Activated CD4-positive, alpha-beta memory T cell treated with anti-CD3 and anti-CD28 coated beads for 36 hours (primary cell): Measurements from ENCODE around the gene AHRR. TPM values are rescaled to one million over a fixed set of nuclear protein-coding genes. Genes with fewer than 3 reads are reported as not detected.

Experiments
- CTCF ChIA-PET: fragments of 350-600 bp; sonication (Branson Sonifier 250); formaldehyde crosslinking; loops from one replicate; lab custom pipeline; 2021; ENCODE audit warnings: antibody characterized with exemption, inconsistent platforms; lab: Charles Lee
- POLR2A ChIA-PET: fragments of 350-600 bp; sonication (Branson Sonifier 250); formaldehyde crosslinking; loops from one replicate; lab custom pipeline; 2021; ENCODE audit warnings: antibody characterized with exemption; lab: Charles Lee
- DNase-seq: peaks from one replicate; pipeline ENCODE4 v3.0.0-alpha.2; 2020
- H3K27ac Mint-ChIP-seq: one replicate; pipeline ENCODE4 v1.8.0; 2021; ENCODE audit warnings: mixed read lengths
- H3K27me3 Mint-ChIP-seq: one replicate; pipeline ENCODE4 v1.8.0; 2021; ENCODE audit warnings: mixed read lengths
- H3K36me3 Mint-ChIP-seq: one replicate; pipeline ENCODE4 v1.8.0; 2021; ENCODE audit warnings: mixed read lengths
- H3K4me1 Mint-ChIP-seq: one replicate; pipeline ENCODE4 v1.8.0; 2021; ENCODE audit warnings: low read depth, mixed read lengths
- H3K4me3 Mint-ChIP-seq: one replicate; pipeline ENCODE4 v1.8.0; 2021; ENCODE audit warnings: mild to moderate bottlenecking, mixed read lengths
- H3K9me3 Mint-ChIP-seq: one replicate; pipeline ENCODE4 v1.8.0; 2021; ENCODE audit warnings: mixed read lengths
- intact Hi-C: fragments of 100-400 bp; cut with micrococcal nuclease; formaldehyde crosslinking; loops from one replicate; pipeline ENCODE4 v1.15.1; 2023
- total RNA-seq, 2 experiments: library from RNA; stranded (reverse); gene quantifications; one replicate each; pipeline ENCODE4 v1.2.3, GENCODE V29; 2021

Gene AHRR
- total RNA-seq, 2 experiments from 2014 or later, result 16.7 to 16.8 TPM

- Mint-ChIP-seq H3K27me3 (peaks cover 16% of the 10 kb centered on the region), H3K4me3 (peak overlapping the region; percentile 32), H3K4me1 (peaks cover 53% of the 10 kb centered on the region), H3K27ac (peak overlapping the region; percentile 66), H3K9me3 (no peaks in the 10 kb centered on the region), H3K36me3 (peaks cover 10% of the 10 kb centered on the region)
- intact Hi-C loops, result no loop called here
- CTCF ChIA-PET, result no interaction called here
- peak; percentile 15 for DNase-seq
- POLR2A ChIA-PET, result interaction anchor here (0.6 kb wide), 1 partner anchor 29 kb away, joined by 3 read pairs; no protein-coding TSS in a partner anchor
Measured at GRCh38 chr5:372996-373709, 51.6 kb downstream of the AHRR start.

GRCh38 chr5:373710-374602, 52.4 kb downstream of the AHRR start:
- intact Hi-C loops, result no loop called here
- peak; percentile 85 for DNase-seq
- peak overlapping the region; percentile 84 for H3K27ac Mint-ChIP-seq
- peaks cover 11% of the 10 kb centered on the region for H3K36me3 Mint-ChIP-seq
- ChIA-PET CTCF (interaction anchor here (0.6 to 1.1 kb wide), 2 partner anchors 26 to 34 kb away, joined by 3 to 5 read pairs; no protein-coding TSS in a partner anchor), POLR2A (interaction anchor here (0.8 to 1.2 kb wide), 2 partner anchors 19 to 21 kb away, joined by 3 to 5 read pairs; no protein-coding TSS in a partner anchor)
- peaks cover 12% of the 10 kb centered on the region for H3K27me3 Mint-ChIP-seq
- H3K4me3 Mint-ChIP-seq, result peak overlapping the region; percentile 66
- peaks cover 53% of the 10 kb centered on the region for H3K4me1 Mint-ChIP-seq
- H3K9me3 Mint-ChIP-seq, result no peaks in the 10 kb centered on the region

- POLR2A ChIA-PET, result interaction anchor here (0.8 to 1.2 kb wide), 2 partner anchors 18 to 22 kb away, joined by 3 to 5 read pairs; no protein-coding TSS in a partner anchor
- DNase-seq, result peak; percentile 11
- H3K4me1 Mint-ChIP-seq, result peaks cover 53% of the 10 kb centered on the region
Measured at GRCh38 chr5:374631-375335, 53.3 kb downstream of the AHRR start.

GRCh38 chr5:375336-375920, 53.9 kb downstream of the AHRR start:
- DNase-seq, result peak; percentile 7

More at GRCh38 chr5:374631-375335, 53.3 kb downstream of the AHRR start:
- peaks cover 6% of the 10 kb centered on the region for H3K27me3 Mint-ChIP-seq
- H3K4me3 Mint-ChIP-seq, result peak overlapping the region; percentile 66
- intact Hi-C loops, result loop anchor here (5.0 kb wide), 1 partner anchor 83 kb away; no protein-coding TSS in a partner anchor
- H3K36me3 Mint-ChIP-seq, result peaks cover 13% of the 10 kb centered on the region
- peak overlapping the region; percentile 84 for H3K27ac Mint-ChIP-seq
- CTCF ChIA-PET, result interaction anchor here (0.6 to 1.1 kb wide), 2 partner anchors 25 to 35 kb away, joined by 3 to 5 read pairs; no protein-coding TSS in a partner anchor
- no peaks in the 10 kb centered on the region for H3K9me3 Mint-ChIP-seq

GRCh38 chr5:375921-376798, 54.6 kb downstream of the AHRR start:
- peak overlapping the region; percentile 28 for H3K27ac Mint-ChIP-seq
- intact Hi-C loops, result loop anchor here (5.0 kb wide), 1 partner anchor 81 kb away; no protein-coding TSS in a partner anchor

More at GRCh38 chr5:375336-375920, 53.9 kb downstream of the AHRR start:
- H3K9me3 Mint-ChIP-seq, result no peaks in the 10 kb centered on the region
- ChIA-PET CTCF (no interaction called here), POLR2A (no interaction called here)
- H3K27ac Mint-ChIP-seq, result peak overlapping the region; percentile 64
- peaks cover 13% of the 10 kb centered on the region for H3K36me3 Mint-ChIP-seq
- peaks cover 6% of the 10 kb centered on the region for H3K27me3 Mint-ChIP-seq
- intact Hi-C loops, result loop anchor here (5.0 kb wide), 1 partner anchor 82 kb away; no protein-coding TSS in a partner anchor
- peaks cover 58% of the 10 kb centered on the region for H3K4me1 Mint-ChIP-seq
- no peak overlapping the region for H3K4me3 Mint-ChIP-seq

GRCh38 chr5:376799-377325, 55.3 kb downstream of the AHRR start:
- intact Hi-C loops, result loop anchor here (5.0 kb wide), 1 partner anchor 80 kb away; no protein-coding TSS in a partner anchor
- peaks cover 8% of the 10 kb centered on the region for H3K27me3 Mint-ChIP-seq
- no peak for DNase-seq
- H3K9me3 Mint-ChIP-seq, result peaks cover 3% of the 10 kb centered on the region
- peak overlapping the region; percentile 51 for H3K27ac Mint-ChIP-seq
- peaks cover 14% of the 10 kb centered on the region for H3K36me3 Mint-ChIP-seq
- H3K4me1 Mint-ChIP-seq, result peaks cover 58% of the 10 kb centered on the region
- ChIA-PET POLR2A (interaction anchor here (0.6 kb wide), 1 partner anchor 263 kb away, joined by 3 read pairs; no protein-coding TSS in a partner anchor), CTCF (no interaction called here)
- H3K4me3 Mint-ChIP-seq, result no peak overlapping the region

More at GRCh38 chr5:375921-376798, 54.6 kb downstream of the AHRR start:
- ChIA-PET POLR2A (interaction anchor here (0.6 kb wide), 1 partner anchor 263 kb away, joined by 3 read pairs; no protein-coding TSS in a partner anchor), CTCF (no interaction called here)
- peaks cover 6% of the 10 kb centered on the region for H3K27me3 Mint-ChIP-seq
- peak; percentile 8 for DNase-seq
- H3K4me3 Mint-ChIP-seq, result no peak overlapping the region
- H3K4me1 Mint-ChIP-seq, result peaks cover 58% of the 10 kb centered on the region
- peaks cover 13% of the 10 kb centered on the region for H3K36me3 Mint-ChIP-seq
- no peaks in the 10 kb centered on the region for H3K9me3 Mint-ChIP-seq

GRCh38 chr5:377326-377981, 55.9 kb downstream of the AHRR start:
- intact Hi-C loops, result loop anchor here (5.0 kb wide), 1 partner anchor 80 kb away; no protein-coding TSS in a partner anchor
- peak; percentile 7 for DNase-seq
- H3K4me1 Mint-ChIP-seq, result peaks cover 58% of the 10 kb centered on the region
- peak overlapping the region; percentile 94 for H3K27ac Mint-ChIP-seq
- no peak overlapping the region for H3K4me3 Mint-ChIP-seq
- peaks cover 9% of the 10 kb centered on the region for H3K9me3 Mint-ChIP-seq
- ChIA-PET POLR2A (interaction anchor here (2.4 kb wide), 1 partner anchor 15 kb away, joined by 14 read pairs; no protein-coding TSS in a partner anchor), CTCF (no interaction called here)
- peaks cover 20% of the 10 kb centered on the region for H3K36me3 Mint-ChIP-seq
- peaks cover 9% of the 10 kb centered on the region for H3K27me3 Mint-ChIP-seq

- intact Hi-C loops, result loop anchor here (5.0 kb wide), 1 partner anchor 79 kb away; no protein-coding TSS in a partner anchor
- H3K36me3 Mint-ChIP-seq, result peaks cover 23% of the 10 kb centered on the region
- peaks cover 57% of the 10 kb centered on the region for H3K4me1 Mint-ChIP-seq
- ChIA-PET POLR2A (interaction anchor here (1.1 to 2.4 kb wide), 5 partner anchors 9 to 107 kb away, joined by 3 to 14 read pairs (median 4); partner anchors contain the start of gene PDCD6), CTCF (interaction anchor here (1.1 kb wide), 1 partner anchor 53 kb away, joined by 3 read pairs; no protein-coding TSS in a partner anchor)
- H3K27me3 Mint-ChIP-seq, result peaks cover 9% of the 10 kb centered on the region
- H3K9me3 Mint-ChIP-seq, result peaks cover 9% of the 10 kb centered on the region
- DNase-seq, result peak; percentile 74
- H3K4me3 Mint-ChIP-seq, result peak overlapping the region; percentile 61
- peak overlapping the region; percentile 94 for H3K27ac Mint-ChIP-seq
Measured at GRCh38 chr5:378301-378891, 56.9 kb downstream of the AHRR start.
